ENCODE results near the gene GNL1.

GNL1 gene, protein sequence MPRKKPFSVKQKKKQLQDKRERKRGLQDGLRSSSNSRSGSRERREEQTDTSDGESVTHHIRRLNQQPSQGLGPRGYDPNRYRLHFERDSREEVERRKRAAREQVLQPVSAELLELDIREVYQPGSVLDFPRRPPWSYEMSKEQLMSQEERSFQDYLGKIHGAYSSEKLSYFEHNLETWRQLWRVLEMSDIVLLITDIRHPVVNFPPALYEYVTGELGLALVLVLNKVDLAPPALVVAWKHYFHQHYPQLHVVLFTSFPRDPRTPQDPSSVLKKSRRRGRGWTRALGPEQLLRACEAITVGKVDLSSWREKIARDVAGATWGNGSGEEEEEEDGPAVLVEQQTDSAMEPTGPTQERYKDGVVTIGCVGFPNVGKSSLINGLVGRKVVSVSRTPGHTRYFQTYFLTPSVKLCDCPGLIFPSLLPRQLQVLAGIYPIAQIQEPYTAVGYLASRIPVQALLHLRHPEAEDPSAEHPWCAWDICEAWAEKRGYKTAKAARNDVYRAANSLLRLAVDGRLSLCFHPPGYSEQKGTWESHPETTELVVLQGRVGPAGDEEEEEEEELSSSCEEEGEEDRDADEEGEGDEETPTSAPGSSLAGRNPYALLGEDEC

DNA sequence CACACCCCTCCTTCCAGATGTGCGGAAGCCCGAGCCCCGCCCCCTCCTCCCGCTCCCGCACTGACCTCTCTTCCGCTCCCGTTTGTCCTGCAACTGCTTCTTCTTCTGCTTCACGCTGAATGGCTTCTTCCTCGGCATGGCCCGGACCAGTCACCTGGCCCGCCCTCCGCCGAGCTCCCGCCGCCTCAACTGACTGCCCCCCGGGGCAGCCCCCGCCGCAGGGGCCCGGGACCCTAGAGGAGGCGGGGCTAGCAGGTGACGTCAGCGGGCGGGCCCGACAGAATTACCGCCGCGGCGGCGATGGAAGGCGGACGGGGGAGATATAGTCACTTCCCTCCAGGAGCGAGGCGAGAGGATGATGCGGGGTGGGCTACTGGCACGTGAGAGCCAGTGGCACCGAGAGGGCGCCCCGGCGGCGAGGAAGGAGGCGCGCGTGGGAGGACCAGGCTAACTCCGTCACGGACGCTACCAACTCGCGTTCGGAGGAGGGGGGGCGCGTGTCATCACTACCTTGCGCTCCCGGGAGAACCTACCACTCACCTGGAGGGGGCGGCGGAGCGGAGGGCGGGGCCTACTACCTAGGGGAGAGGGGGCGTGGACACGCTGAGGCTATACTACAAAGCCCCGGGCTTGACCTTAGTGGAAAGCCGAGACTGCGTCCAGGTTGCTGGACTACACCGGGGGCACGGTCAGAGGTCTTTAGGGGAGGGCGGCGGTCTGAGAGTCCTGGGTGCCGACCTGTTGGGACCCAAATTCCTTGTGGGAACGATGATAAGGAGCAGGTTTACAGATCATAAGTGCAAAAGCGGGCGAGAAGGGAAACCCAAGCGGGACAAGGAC, at the start of gene GNL1:
Gene GNL1 (minus strand): TSS at position 424 of the 840 bp plus-strand sequence. CDS start 286 bp downstream, at position 138.
- TF ChIP-seq, protein P1, sequence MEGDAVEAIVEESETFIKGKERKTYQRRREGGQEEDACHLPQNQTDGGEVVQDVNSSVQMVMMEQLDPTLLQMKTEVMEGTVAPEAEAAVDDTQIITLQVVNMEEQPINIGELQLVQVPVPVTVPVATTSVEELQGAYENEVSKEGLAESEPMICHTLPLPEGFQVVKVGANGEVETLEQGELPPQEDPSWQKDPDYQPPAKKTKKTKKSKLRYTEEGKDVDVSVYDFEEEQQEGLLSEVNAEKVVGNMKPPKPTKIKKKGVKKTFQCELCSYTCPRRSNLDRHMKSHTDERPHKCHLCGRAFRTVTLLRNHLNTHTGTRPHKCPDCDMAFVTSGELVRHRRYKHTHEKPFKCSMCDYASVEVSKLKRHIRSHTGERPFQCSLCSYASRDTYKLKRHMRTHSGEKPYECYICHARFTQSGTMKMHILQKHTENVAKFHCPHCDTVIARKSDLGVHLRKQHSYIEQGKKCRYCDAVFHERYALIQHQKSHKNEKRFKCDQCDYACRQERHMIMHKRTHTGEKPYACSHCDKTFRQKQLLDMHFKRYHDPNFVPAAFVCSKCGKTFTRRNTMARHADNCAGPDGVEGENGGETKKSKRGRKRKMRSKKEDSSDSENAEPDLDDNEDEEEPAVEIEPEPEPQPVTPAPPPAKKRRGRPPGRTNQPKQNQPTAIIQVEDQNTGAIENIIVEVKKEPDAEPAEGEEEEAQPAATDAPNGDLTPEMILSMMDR (IDR thresholded peaks at IDR 0.05; ENCODE audit: low read length, missing control alignments): no peak
- peak within 1 kb of the TSS; percentile 99 for H3K4me3 ChIP-seq (replicated peaks; ENCODE audit: low read depth, low read length)
- peak; percentile 92 for DNase-seq (ENCODE audit: low read depth)

DNA sequence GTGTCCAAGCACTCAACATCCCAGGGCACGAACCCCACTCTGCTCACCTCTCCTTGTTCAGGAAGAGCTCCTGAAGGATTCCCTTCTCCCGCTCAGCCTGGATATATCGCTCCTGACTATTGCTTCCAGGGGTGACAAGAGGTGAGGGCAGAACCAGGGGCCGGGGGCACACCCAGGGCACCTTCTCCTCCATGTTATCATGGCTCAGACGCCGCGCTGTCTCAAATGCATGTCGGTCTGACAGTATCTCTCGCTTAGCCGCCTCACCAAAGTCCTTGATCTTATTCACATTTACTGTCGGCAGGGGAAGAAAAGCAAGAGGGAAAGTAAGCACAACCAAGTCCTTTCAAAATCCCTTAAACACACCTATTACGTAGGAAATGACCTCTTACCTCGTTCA, 47.7 kb upstream of the GNL1 start:
- TF ChIP-seq, protein P1 (IDR thresholded peaks at IDR 0.05; ENCODE audit: low read length, missing control alignments): no peak
- DNase-seq (ENCODE audit: low read depth): no peak
- no peak overlapping the region for H3K4me3 ChIP-seq (replicated peaks; ENCODE audit: low read depth, low read length)

- no peak for DNase-seq (ENCODE audit: low read depth)
- H3K4me3 ChIP-seq (replicated peaks; ENCODE audit: low read depth, low read length): no peak overlapping the region
- TF ChIP-seq, protein P1 (IDR thresholded peaks at IDR 0.05; ENCODE audit: low read length, missing control alignments): no peak
Observed at GRCh38 chr6:30601815-30602641, 45.7 kb upstream of the GNL1 start.

- TF ChIP-seq, protein P1 (IDR thresholded peaks at IDR 0.05; ENCODE audit: low read length, missing control alignments): no peak
- no peak for DNase-seq (ENCODE audit: low read depth)
Observed at GRCh38 chr6:30601436-30601814, 45.1 kb upstream of the GNL1 start.

DNA sequence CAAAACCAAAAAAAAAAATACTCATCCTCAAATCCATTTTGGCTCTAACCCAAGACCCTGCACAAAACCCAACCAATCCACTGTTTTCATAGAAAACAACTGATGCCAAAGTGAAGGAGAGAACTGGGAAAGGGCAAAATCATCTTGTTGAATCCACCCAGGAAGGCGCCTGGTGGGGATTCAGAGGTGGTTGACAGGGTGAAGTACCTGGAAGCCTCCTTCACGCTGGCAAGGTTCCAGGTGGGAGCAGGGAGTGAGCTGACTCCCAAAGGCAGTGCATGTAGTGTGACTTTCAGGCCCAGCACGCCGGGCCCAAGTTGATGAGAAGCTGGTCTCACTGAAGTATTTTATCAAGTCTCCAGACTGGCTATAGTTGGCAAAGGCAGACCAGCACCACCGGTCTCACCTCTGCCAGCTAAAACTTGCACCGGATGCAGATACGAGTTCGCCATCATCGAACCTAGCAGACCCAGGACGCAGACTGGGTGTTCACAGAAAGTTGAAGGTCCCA, 44.2 kb upstream of the GNL1 start:
- no peak for DNase-seq (ENCODE audit: low read depth)
- H3K4me3 ChIP-seq (replicated peaks; ENCODE audit: low read depth, low read length): no peak overlapping the region
- TF ChIP-seq, protein P1 (IDR thresholded peaks at IDR 0.05; ENCODE audit: low read length, missing control alignments): no peak

More at GRCh38 chr6:30601436-30601814, 45.1 kb upstream of the GNL1 start:
- H3K4me3 ChIP-seq (replicated peaks; ENCODE audit: low read depth, low read length): no peak overlapping the region
